Measurements from ENCODE around the gene NOVA1. TPM values are rescaled to one million over a fixed set of nuclear protein-coding genes. Genes with fewer than 3 reads are reported as not detected.

NOVA1 gene
- polyA plus RNA-seq, 1 donor (not counting 4 experiments of a cell fraction or from before 2014, with no cell fraction given), result not detected

DNA sequence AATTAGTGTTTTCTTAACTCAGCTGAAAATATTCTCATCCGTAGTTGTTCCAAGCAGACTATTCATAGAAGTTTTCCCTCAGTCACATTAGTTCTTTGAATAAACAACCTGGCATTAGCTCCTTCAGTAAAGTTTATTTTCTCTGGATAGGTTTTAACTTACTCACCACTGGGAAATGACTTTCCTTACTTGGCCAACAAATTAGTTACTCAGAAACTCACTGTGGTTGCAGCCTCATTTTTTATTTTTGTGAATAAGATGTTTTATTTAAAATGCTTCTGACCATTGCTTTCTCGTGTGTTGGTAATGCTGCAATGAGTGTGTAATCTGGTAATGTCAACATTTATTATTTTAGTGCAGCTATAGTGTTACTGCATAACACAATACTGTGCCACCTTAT is 74.9 kb downstream of the NOVA1 start:
- Histone ChIP-seq H3K9ac (ENCODE audit: control insufficient read depth, extremely low read depth, insufficient read depth, low read length) (no peak overlapping the region), H3K36me3 (ENCODE audit: control insufficient read depth in 2 of 2, extremely low read depth in 1 of 2, insufficient read depth in 2 of 2, low read length in 2 of 2) (no peaks in the 10 kb centered on the region), H3K27ac (ENCODE audit: control insufficient read depth, insufficient read depth, low read length) (no peak overlapping the region), H3K9me1 (ENCODE audit: control insufficient read depth, extremely low read depth, insufficient read depth, low read length) (no peaks in the 10 kb centered on the region), H3K4me3 (ENCODE audit: control insufficient read depth in 2 of 3, extremely low read depth in 1 of 3, insufficient read depth in 2 of 3, low read depth in 1 of 3, low read length in 3 of 3) (no peak overlapping the region), H3K9me3 (ENCODE audit: control insufficient read depth, low read depth, low read length) (peaks cover 4% of the 10 kb centered on the region), H3K4me1 (ENCODE audit: control insufficient read depth, extremely low read depth, insufficient read depth, low read length) (no peaks in the 10 kb centered on the region), H4K20me1 (ENCODE audit: control insufficient read depth, extremely low read depth, insufficient read depth, low read length) (no peaks in the 10 kb centered on the region), H3K79me2 (ENCODE audit: control insufficient read depth, insufficient read depth, low read length) (no peaks in the 10 kb centered on the region), H3K4me2 (ENCODE audit: control insufficient read depth, extremely low read depth, insufficient read depth, low read depth, low read length) (no peak overlapping the region), H3K27me3 (ENCODE audit: control insufficient read depth, extremely low read depth, insufficient read depth, low read length) (no peaks in the 10 kb centered on the region), H2AFZ (ENCODE audit: control insufficient read depth, low read length) (no peak overlapping the region)
- dilution Hi-C loops (cut with MboI; ENCODE audit: extremely low pct_ligation_motif_present, low sequenced_read_pairs), result no loop called here
- FAIRE-seq (no peak), DNase-seq (ENCODE audit: low read depth, low spot score) (no peak)
- TF ChIP-seq EZH2 (IDR thresholded peaks at IDR 0.05; ENCODE audit: low read length), result no peak
- TF ChIP-seq, protein P1, sequence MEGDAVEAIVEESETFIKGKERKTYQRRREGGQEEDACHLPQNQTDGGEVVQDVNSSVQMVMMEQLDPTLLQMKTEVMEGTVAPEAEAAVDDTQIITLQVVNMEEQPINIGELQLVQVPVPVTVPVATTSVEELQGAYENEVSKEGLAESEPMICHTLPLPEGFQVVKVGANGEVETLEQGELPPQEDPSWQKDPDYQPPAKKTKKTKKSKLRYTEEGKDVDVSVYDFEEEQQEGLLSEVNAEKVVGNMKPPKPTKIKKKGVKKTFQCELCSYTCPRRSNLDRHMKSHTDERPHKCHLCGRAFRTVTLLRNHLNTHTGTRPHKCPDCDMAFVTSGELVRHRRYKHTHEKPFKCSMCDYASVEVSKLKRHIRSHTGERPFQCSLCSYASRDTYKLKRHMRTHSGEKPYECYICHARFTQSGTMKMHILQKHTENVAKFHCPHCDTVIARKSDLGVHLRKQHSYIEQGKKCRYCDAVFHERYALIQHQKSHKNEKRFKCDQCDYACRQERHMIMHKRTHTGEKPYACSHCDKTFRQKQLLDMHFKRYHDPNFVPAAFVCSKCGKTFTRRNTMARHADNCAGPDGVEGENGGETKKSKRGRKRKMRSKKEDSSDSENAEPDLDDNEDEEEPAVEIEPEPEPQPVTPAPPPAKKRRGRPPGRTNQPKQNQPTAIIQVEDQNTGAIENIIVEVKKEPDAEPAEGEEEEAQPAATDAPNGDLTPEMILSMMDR (optimal IDR thresholded peaks at IDR 0.05 in 1 of 3, IDR thresholded peaks at IDR 0.05 in 1 of 3, conservative IDR thresholded peaks at IDR 0.05 in 1 of 3; ENCODE audit: extremely low read depth in 1 of 3, insufficient read depth in 2 of 3, low read length in 3 of 3), result no peak

DNA sequence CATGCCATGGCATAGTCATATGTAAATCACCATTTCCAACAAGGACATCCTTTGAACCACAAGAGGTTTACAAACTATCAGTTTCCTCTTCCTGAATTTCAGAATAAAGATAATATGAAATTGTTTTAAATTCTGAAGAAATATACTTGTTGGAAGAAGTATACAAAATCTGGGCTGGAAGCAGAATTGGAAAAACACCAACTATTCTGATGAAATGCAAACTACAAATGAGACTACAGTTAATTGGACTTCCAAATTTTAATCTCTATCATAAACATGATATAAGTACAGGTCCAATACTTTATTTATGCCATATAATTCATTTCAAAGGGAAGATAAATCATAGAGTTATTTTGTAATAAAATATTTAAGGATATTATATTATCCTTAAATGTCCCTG is 80.1 kb downstream of the NOVA1 start:
- H3K4me3 ChIP-seq (ENCODE audit: control insufficient read depth in 2 of 3, extremely low read depth in 1 of 3, insufficient read depth in 2 of 3, low read depth in 1 of 3, low read length in 3 of 3), result no peak overlapping the region
- H3K27me3 ChIP-seq (ENCODE audit: control insufficient read depth, extremely low read depth, insufficient read depth, low read length), result no peaks in the 10 kb centered on the region
- H3K4me2 ChIP-seq (ENCODE audit: control insufficient read depth, extremely low read depth, insufficient read depth, low read depth, low read length), result no peak overlapping the region
- peaks cover 2% of the 10 kb centered on the region for H3K9me3 ChIP-seq (ENCODE audit: control insufficient read depth, low read depth, low read length)
- DNase-seq (ENCODE audit: low read depth, low spot score) (no peak), FAIRE-seq (no peak)
- H2AFZ ChIP-seq (ENCODE audit: control insufficient read depth, low read length), result no peak overlapping the region
- no peak overlapping the region for H3K9ac ChIP-seq (ENCODE audit: control insufficient read depth, extremely low read depth, insufficient read depth, low read length)
- H3K36me3 ChIP-seq (ENCODE audit: control insufficient read depth in 2 of 2, extremely low read depth in 1 of 2, insufficient read depth in 2 of 2, low read length in 2 of 2), result no peaks in the 10 kb centered on the region
- no peaks in the 10 kb centered on the region for H3K4me1 ChIP-seq (ENCODE audit: control insufficient read depth, extremely low read depth, insufficient read depth, low read length)
- no peak overlapping the region for H3K27ac ChIP-seq (ENCODE audit: control insufficient read depth, insufficient read depth, low read length)
- no peaks in the 10 kb centered on the region for H4K20me1 ChIP-seq (ENCODE audit: control insufficient read depth, extremely low read depth, insufficient read depth, low read length)
- no peaks in the 10 kb centered on the region for H3K9me1 ChIP-seq (ENCODE audit: control insufficient read depth, extremely low read depth, insufficient read depth, low read length)
- dilution Hi-C loops (cut with MboI; ENCODE audit: extremely low pct_ligation_motif_present, low sequenced_read_pairs), result no loop called here
- TF ChIP-seq, protein P1 (optimal IDR thresholded peaks at IDR 0.05 in 1 of 3, IDR thresholded peaks at IDR 0.05 in 1 of 3, conservative IDR thresholded peaks at IDR 0.05 in 1 of 3; ENCODE audit: extremely low read depth in 1 of 3, insufficient read depth in 2 of 3, low read length in 3 of 3), result no peak
- no peak for TF ChIP-seq EZH2 (IDR thresholded peaks at IDR 0.05; ENCODE audit: low read length)
- no peaks in the 10 kb centered on the region for H3K79me2 ChIP-seq (ENCODE audit: control insufficient read depth, insufficient read depth, low read length)

Data from keratinocyte (primary cell).